RCC 7860 (cell line): ENCODE data around the gene DGLUCY.
"Not testable (repeated sequence)": the region's sequence is repeated elsewhere in the genome, so short reads cannot be mapped to it uniquely, and the experiment has no call there.

Source experiments
- DNase-seq: peaks from one replicate; pipeline ENCODE4 v3.0.0-alpha.2; 2015; ENCODE audit warnings: low spot score
- FAIRE-seq: peaks from 2 replicates; lab custom pipeline; 2012; peaks lifted over from hg19 to GRCh38; lab: Jason Lieb, UNC

The DGLUCY gene, protein sequence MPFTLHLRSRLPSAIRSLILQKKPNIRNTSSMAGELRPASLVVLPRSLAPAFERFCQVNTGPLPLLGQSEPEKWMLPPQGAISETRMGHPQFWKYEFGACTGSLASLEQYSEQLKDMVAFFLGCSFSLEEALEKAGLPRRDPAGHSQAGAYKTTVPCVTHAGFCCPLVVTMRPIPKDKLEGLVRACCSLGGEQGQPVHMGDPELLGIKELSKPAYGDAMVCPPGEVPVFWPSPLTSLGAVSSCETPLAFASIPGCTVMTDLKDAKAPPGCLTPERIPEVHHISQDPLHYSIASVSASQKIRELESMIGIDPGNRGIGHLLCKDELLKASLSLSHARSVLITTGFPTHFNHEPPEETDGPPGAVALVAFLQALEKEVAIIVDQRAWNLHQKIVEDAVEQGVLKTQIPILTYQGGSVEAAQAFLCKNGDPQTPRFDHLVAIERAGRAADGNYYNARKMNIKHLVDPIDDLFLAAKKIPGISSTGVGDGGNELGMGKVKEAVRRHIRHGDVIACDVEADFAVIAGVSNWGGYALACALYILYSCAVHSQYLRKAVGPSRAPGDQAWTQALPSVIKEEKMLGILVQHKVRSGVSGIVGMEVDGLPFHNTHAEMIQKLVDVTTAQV

DNA sequence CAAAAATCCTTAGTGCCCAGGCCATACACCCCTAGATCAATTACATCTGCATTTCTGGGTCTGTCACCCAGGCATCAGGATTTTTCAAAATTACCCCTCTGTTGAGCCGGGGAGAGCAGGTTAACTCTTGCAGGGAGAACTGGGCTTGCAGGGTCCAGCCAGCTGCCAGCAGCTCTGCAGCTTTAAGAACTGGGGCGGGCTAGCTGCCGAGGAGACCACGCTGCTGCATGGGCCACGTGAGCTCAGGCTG, at the start of gene DGLUCY:
Gene DGLUCY (plus strand): TSS at position 245 of the 250 bp plus-strand sequence. CDS start 46,222 bp downstream, outside the sequence.
- FAIRE-seq = no peak

DNA sequence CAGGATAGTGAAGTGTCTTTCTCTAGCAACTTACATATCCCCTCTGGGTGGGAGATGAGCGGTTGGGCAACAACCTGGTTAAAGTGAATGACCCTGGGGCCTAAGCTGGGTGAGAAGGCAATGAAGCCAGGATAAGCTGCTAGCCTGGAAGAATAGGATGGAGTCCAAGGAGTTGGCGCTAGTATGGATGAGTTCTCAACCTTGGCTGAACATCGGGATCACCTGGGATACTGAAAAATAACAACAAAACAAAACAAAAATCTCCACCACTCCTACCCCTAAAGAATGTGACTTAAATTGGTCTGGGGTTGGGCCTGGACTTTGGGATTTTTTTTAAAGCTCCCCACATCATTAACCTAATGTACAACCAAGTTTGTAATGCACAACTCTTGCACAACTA, 48.6 kb upstream of the DGLUCY start:
- DNase-seq = no peak
- no peak for FAIRE-seq

More for the DNA sequence above, at the start of gene DGLUCY:
- DNase-seq = no peak

DNA sequence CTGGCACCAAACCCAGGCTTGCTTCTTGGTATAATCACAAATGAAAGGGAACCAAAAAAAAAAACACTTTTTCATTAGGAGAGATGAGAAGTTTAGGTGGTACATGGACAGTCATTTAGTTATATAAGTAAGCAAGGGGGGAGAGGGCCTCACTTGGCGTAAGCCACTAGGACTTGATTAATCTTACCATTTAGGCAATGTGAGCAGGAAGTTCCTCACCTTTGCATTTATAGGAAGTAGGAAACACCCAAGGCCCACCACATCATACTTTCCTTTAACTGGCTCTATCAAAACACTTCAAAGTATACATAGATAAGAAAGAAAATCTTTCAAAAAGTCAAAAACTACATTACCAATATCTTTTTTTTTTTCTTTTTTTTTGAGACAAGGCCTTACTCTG, 46.7 kb upstream of the DGLUCY start:
- FAIRE-seq (no peak), DNase-seq (no peak)

GRCh38 chr14:91068642-91069041, 45.2 kb upstream of the DGLUCY start:
- DNase-seq (no peak), FAIRE-seq (no peak)

DNA sequence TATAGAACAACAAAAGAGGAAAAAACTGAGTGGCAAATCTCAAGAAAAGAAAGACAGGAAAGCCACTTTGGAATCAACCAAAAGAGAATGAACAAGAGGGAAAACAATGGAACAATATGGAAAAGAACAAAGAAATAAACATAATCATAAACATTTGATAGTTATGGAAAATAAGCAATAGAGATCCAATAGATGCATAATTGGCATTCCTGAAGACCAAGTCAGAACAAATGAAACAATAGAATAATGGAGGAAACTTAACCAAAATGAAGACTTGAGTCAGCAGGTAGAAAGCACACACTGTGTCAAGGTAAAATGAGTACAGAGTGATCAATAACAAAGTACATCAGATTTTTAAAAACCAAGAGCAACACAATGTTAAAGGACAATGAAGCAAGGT, 43.3 kb upstream of the DGLUCY start:
- DNase-seq (no peak), FAIRE-seq (no peak)

GRCh38 chr14:91075553-91075952, 38.3 kb upstream of the DGLUCY start:
- DNase-seq (no peak), FAIRE-seq (no peak)

DNA sequence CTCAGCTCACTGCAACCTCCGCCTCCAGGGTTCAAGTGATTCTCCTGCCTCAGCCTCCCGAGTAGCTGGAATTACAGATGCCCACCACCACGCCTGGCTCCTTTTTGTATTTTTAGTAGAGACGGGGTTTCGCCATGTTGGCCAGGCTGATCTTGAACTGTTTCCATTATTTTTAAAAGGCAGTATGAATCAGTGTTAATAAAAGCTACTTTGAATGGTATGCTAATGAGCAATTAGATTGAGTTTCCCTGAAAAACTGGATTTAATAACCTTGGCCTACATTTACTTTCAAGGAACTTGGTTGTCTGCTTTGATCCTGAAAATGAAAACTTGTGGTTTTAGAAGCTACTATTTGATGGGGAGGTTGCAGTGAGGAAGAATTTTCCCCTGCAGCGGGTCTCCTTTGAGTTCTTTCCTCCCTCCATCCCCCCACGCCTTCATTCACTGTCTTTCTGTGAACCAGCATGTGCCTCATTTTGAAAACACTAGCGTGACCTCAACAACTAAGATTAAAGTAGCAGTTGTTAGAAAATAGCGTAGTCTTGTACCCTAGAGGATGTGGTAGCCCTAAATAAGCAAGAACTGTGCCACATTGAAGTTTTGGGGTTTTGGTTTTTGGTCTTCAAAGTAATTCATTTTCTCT, 35.7 kb upstream of the DGLUCY start:
- no peak for DNase-seq
- FAIRE-seq = no peak

DNA sequence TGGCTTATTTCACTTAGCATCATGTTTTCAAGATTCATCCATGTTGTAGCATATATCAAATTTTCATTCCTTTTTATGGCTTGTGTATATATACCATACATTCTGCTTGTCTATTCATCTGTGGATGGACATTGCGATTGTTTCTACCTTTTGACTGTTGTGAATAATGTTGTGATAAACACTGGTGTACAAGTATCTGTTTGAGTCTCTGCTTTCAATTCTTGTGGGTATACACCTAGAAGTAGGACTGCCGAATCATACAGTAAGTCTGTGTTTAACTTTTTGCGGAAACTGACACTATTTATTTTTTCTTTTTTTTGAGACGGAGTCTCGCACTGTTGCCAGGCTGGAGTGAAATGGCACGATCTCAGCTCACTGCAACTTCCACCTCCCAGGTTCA, 33.8 kb upstream of the DGLUCY start:
- FAIRE-seq = no peak
- no peak for DNase-seq

GRCh38 chr14:91082282-91082681, 31.6 kb upstream of the DGLUCY start:
- DNase-seq (no peak), FAIRE-seq (no peak)

- no peak for FAIRE-seq
- DNase-seq = no peak
These were observed 29.4 kb upstream of the DGLUCY start for GRCh38 chr14:91084516-91084915.

DNA sequence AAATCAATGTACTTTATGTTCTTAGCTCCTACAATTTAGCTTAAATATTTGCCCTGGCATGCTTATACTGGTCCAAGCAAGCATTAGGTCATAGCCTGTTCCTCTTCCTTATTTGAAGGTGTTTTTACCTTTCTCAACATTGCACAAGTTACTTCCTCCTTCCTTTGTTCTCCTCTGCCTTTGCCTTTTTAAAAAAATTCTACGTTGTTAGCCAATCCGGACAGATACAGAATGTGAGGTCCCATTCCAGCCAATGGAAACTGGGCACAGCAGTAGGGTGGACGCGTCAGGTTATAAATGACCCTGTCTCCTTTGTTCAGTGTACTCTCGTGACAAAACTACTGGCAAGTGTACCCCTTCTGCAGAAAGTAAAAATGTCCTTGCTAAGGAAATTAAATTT, 26.4 kb upstream of the DGLUCY start:
- not testable (repeated sequence) for DNase-seq, FAIRE-seq

DNA sequence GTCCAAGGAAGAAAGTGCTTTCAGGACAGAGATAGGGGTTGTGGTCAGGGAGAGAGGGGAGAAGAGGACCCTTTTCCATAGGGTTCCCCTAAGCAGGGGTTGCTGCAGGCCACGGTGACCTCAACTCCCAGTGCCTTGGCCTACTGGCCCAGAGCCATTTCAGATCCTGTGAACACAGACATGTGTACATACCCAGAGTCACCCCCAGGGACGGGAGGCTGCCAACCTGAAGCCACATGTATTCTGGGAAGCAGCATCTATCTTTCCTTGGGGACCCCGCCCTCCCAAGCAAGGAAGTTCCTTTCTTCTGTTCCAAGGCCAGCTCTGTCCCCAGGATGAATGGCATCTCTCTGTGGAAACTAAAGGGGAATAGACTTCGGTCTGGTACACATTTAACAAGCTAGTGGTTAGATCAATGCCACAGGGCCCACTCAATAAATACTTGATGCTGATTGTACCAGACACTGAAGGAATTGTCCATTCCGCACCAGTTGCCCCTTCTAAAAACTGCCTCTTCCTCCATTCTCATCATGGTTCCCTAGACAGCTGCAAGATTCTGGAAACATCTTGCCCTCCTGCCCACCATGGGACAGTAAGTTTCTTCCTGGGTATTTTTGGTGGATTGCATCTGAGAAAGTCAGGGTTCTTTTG, 25.2 kb upstream of the DGLUCY start:
- no peak for DNase-seq

GRCh38 chr14:91089958-91090535, 23.8 kb upstream of the DGLUCY start:
- DNase-seq (no peak), FAIRE-seq (no peak)

More for the DNA sequence above, 25.2 kb upstream of the DGLUCY start:
- FAIRE-seq = no peak

DNA sequence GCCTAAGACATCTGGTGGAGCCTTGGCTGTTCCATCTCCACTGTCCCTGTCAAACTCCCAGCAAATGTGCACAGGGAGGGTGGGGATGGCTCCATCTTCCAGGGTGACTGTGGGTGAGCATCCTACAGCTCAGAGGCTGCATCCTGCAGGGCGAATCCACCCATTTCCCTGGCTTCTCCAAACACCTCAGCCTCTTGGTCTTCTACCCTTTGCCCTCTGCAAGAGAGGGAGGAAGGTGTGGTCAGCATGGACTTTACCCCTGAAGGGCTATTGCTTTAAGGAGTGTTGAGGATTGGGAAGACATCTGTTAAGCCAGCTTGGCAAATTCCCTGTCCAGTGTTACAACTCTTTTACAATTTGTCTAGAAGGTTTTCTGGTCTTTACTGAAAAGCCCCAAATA, 23.1 kb upstream of the DGLUCY start:
- DNase-seq (no peak), FAIRE-seq (no peak)

DNA sequence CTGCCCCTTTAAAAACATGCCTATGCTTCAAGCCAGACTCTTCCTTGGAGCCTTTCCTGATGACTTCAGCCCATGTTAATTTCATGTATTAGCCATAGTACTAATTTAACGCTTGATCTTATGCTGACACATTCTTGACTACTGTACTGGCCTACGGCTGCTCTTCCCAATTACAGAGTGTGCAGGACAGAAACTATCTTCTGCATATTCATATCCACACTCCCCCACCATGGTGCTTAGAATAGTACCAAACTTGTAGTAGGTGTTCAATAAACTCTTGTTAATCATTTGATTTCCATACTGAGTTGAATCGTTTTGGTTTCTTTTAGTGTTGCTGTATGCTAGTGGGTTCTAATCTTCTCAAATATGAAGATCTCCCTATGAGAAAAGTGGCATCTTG, 21.8 kb upstream of the DGLUCY start:
- FAIRE-seq = no peak
- no peak for DNase-seq

GRCh38 chr14:91093743-91094472, 20.0 kb upstream of the DGLUCY start:
- FAIRE-seq, DNase-seq: not testable (repeated sequence)

GRCh38 chr14:91094772-91095171, 19.1 kb upstream of the DGLUCY start:
- FAIRE-seq = no peak

GRCh38 chr14:91095178-91095577, 18.7 kb upstream of the DGLUCY start:
- no peak for FAIRE-seq

More at GRCh38 chr14:91094772-91095171, 19.1 kb upstream of the DGLUCY start:
- no peak for DNase-seq

GRCh38 chr14:91097657-91098056, 16.2 kb upstream of the DGLUCY start:
- FAIRE-seq, DNase-seq: not testable (repeated sequence)

More at GRCh38 chr14:91095178-91095577, 18.7 kb upstream of the DGLUCY start:
- DNase-seq = no peak

DNA sequence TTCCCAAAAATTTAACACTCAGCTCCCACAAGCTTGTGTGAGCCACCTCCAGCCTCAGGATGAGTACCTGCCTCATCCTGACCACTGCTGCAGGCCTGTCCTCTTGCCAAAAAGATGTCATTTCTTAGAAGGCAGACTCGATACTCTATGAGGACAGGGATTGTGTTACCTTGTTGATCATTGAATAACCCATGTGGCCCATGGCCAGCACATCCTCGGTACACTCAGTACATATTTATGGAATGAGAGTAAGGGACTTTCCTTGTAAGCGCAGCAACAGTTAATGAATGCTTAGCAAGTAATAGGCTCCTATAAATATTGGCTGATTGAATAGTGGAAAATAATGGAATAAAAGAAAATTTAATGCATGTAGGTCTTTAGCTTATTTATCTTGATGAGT, 15.3 kb upstream of the DGLUCY start:
- DNase-seq (peak; percentile 15), FAIRE-seq (no peak)
